A549 (cell line): ENCODE data around the gene C14orf132.

ENCODE experiments used
- EHF ChIP-seq: fragments of 250-450 bp; sonication (Bioruptor Pico); IDR thresholded peaks from 2 replicates; pipeline ENCODE4 v1.5.0; 2020; ENCODE audit warnings: mild to moderate bottlenecking
- EP300 ChIP-seq, 2 experiments: fragments of >200 bp; sonication (Bioruptor Twin); formaldehyde crosslinking; IDR thresholded peaks; 2 replicates in 1 of 2; 3 replicates in 1 of 2; pipeline ENCODE4 v1.6.1; 2016 to 2017
- KDM1A ChIP-seq: fragments of 200-600 bp; sonication (generic); IDR thresholded peaks from 2 replicates; pipeline ENCODE4 v1.6.1; 2016; ENCODE audit warnings: low read depth, mild to moderate bottlenecking
- MAFK ChIP-seq: fragments of 450-650 bp; IDR thresholded peaks from 2 replicates; pipeline ENCODE4 v1.6.1; 2014; ENCODE audit not compliant: partially characterized antibody
- MYC ChIP-seq: IDR thresholded peaks from 2 replicates; pipeline ENCODE4 v1.6.1; 2012; ENCODE audit warnings: mild to moderate bottlenecking, inconsistent platforms, low read length, improper control_type of control experiment, borderline replicate concordance
- POLR2A ChIP-seq: IDR thresholded peaks from 2 replicates; pipeline ENCODE4 v1.6.1; 2012; ENCODE audit warnings: mild to moderate bottlenecking, low read length
- USF2 ChIP-seq: fragments of 450-650 bp; IDR thresholded peaks from 2 replicates; pipeline ENCODE4 v1.6.1; 2014; ENCODE audit warnings: antibody characterized with exemption
- ZSCAN20 ChIP-seq: fragments of 250-450 bp; sonication (Bioruptor Pico); IDR thresholded peaks from 2 replicates; pipeline ENCODE4 v1.8.0; 2022; ENCODE audit warnings: mild to moderate bottlenecking, moderate library complexity
- TF ChIP-seq, protein P1 (sequence below): fragments of >200 bp; sonication (Bioruptor Twin); formaldehyde crosslinking; IDR thresholded peaks from 3 replicates; pipeline ENCODE4 v1.5.1; 2016

DNA sequence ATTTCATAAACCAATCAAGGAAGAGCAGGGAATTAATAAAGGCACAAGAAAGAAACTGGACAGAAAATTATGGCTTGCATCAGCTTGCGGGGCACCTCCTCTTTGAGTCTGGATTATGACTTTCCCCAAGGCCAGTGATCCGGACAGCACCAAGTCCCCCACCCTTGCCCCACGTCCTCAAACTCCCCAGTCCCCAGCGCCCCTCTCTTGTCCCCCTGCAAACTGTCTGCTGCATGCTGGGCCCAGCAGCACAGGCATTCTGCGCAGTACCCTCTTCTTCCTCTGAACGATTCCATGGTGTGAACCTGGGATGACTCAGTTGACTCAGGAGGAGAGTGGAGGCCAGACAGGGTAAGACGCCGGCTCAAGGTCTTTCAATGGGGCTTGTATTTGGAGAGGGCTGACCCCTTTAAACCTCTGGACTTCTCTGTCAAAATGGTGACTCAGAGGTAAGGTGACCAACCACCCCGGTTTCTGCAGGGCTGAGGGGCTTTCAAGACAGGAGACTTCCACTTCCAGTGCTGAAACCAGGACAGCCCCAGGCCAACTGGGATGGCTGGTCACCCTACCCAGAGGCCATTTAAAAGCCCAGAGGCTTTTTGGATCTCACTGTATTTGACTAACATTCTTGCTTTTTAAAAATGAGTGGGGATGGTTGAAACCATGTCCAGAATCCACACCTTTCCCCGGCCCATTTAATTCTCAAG lies 13.5 kb downstream of the C14orf132 start:
- TF ChIP-seq MYC, result no peak
- TF ChIP-seq ZSCAN20, result no peak
- TF ChIP-seq USF2, result no peak
- no peak for TF ChIP-seq KDM1A
- TF ChIP-seq, protein P1, sequence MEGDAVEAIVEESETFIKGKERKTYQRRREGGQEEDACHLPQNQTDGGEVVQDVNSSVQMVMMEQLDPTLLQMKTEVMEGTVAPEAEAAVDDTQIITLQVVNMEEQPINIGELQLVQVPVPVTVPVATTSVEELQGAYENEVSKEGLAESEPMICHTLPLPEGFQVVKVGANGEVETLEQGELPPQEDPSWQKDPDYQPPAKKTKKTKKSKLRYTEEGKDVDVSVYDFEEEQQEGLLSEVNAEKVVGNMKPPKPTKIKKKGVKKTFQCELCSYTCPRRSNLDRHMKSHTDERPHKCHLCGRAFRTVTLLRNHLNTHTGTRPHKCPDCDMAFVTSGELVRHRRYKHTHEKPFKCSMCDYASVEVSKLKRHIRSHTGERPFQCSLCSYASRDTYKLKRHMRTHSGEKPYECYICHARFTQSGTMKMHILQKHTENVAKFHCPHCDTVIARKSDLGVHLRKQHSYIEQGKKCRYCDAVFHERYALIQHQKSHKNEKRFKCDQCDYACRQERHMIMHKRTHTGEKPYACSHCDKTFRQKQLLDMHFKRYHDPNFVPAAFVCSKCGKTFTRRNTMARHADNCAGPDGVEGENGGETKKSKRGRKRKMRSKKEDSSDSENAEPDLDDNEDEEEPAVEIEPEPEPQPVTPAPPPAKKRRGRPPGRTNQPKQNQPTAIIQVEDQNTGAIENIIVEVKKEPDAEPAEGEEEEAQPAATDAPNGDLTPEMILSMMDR, result no peak
- no peak for TF ChIP-seq MAFK
- no peak for TF ChIP-seq EHF (CRISPR knock-in tag)
- TF ChIP-seq POLR2A, result no peak
- TF ChIP-seq EP300 (IDR thresholded peaks at IDR 0.05), result no peak
